RWPE1 (cell line): ENCODE measurements around the gene EPPIN.

Experiments
- CTCF ChIA-PET: fragments of 350-600 bp; sonication (Branson Sonifier 250); formaldehyde crosslinking; extraction: SDS; loops from one replicate; lab custom pipeline; 2021; lab: Yijun Ruan, JAX
- POLR2A ChIA-PET: fragments of 400-600 bp; formaldehyde crosslinking; extraction: SDS; loops from one replicate; lab custom pipeline; 2020; ENCODE audit warnings: antibody characterized with exemption; ENCODE audit not compliant: low non-redundant PET; lab: Yijun Ruan, JAX
- DNase-seq: peaks from one replicate; pipeline ENCODE4 v3.0.0; 2012; ENCODE audit warnings: low spot score
- H3K27ac ChIP-seq: fragments of 450-650 bp; 2 replicates; pipeline ENCODE4 v1.5.1; 2017
- CTCF ChIP-seq: fragments of 450-650 bp; conservative IDR thresholded peaks from 2 replicates; pipeline ENCODE4 v1.5.1; 2017; ENCODE audit warnings: low read depth, mild to moderate bottlenecking

Gene EPPIN

DNA sequence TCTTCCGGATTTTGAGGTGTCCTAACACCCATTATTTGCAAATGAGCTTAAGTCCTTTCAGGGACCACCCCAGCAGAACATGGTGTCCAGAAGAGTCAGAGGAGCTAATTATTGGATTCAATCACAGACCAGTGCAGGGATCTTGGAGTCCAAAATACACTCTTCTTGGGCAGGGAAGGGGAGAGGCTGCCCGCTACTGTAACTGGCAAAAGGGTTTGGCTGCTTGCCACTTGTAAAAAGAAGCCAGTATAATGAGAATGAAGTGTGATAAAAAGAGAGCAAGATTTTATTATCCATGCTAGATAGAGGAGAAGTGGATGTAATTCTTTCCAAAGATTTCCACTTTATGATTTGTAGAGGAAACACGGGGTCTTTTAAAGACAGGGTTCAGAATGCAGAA, 51.0 kb downstream of the EPPIN start:
- ChIA-PET CTCF (no interaction called here), POLR2A (no interaction called here)
- H3K27ac ChIP-seq, result no peak overlapping the region
- no peak for TF ChIP-seq CTCF
- DNase-seq, result no peak

- ChIA-PET POLR2A (no interaction called here), CTCF (interaction anchor here (0.5 kb wide), 1 partner anchor 133 kb away, joined by 3 read pairs; no protein-coding TSS in a partner anchor)
- H3K27ac ChIP-seq, result no peak overlapping the region
- DNase-seq, result no peak
- TF ChIP-seq CTCF, result no peak
These were observed 51.7 kb downstream of the EPPIN start for GRCh38 chr20:45495501-45495941.
